Astrocyte of the spinal cord (primary cell): ENCODE data around the gene EFCAB10.

Experiments
- DNase-seq: peaks from one replicate; pipeline ENCODE4 v3.0.0; 2011; ENCODE audit warnings: low read depth, low spot score
- H3K4me3 ChIP-seq: 2 replicates; pipeline ENCODE4 v1.5.1; 2011; ENCODE audit warnings: low read depth, mild to moderate bottlenecking, low read length, moderate library complexity
- in situ Hi-C: cut with HindIII; loops from 2 replicates; pipeline ENCODE4 v1.10.0; 2017; ENCODE audit warnings: low sequenced_read_pairs
- TF ChIP-seq, protein P1 (sequence below): IDR thresholded peaks from 2 replicates; pipeline ENCODE4 v1.5.1; 2012; ENCODE audit warnings: low read depth, mild to moderate bottlenecking, low read length, inconsistent platforms

Gene EFCAB10

DNA sequence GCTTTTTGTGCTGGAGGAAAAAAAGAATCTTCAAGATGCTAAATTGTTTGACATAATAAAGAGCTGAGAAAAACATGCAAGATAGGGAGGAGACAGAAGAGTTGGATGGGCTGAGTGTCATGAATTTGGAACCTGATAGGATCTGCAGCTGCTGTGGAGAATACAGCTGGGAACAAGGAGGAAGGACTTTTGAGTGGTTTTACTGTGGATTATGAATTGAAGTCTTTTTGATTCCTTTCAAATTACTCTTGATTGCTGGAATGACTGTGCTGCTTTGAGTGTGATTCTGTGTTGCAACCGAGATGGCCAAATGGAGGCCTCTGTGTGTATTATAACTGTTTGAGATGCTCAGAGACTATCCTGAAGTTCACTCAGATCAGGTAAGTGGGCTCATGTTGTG, 4.0 kb downstream of the EFCAB10 start:
- TF ChIP-seq, protein P1, sequence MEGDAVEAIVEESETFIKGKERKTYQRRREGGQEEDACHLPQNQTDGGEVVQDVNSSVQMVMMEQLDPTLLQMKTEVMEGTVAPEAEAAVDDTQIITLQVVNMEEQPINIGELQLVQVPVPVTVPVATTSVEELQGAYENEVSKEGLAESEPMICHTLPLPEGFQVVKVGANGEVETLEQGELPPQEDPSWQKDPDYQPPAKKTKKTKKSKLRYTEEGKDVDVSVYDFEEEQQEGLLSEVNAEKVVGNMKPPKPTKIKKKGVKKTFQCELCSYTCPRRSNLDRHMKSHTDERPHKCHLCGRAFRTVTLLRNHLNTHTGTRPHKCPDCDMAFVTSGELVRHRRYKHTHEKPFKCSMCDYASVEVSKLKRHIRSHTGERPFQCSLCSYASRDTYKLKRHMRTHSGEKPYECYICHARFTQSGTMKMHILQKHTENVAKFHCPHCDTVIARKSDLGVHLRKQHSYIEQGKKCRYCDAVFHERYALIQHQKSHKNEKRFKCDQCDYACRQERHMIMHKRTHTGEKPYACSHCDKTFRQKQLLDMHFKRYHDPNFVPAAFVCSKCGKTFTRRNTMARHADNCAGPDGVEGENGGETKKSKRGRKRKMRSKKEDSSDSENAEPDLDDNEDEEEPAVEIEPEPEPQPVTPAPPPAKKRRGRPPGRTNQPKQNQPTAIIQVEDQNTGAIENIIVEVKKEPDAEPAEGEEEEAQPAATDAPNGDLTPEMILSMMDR, result no peak
- in situ Hi-C loops, result no loop called here
- no peak overlapping the region for H3K4me3 ChIP-seq
- no peak for DNase-seq

DNA sequence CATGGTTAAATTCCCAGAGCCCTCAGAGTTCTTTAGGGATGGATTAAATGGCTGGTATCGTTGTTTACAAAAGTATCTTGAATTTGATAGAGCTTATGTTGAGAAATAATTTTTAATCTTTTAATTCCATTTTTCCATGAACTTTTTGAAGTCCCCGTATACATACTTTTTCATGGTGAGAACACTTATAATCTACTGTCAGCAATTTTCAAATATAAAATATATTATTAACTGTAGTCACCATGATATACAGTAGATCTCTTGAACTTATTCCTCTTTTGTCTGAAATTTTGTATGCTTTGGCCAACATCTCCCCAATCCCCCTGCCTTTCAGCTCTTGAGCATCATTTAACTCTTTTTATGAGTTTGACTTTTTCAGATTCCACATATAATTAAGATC, 9.4 kb downstream of the EFCAB10 start:
- DNase-seq, result no peak
- TF ChIP-seq, protein P1, result no peak
- in situ Hi-C loops, result no loop called here
- no peak overlapping the region for H3K4me3 ChIP-seq

DNA sequence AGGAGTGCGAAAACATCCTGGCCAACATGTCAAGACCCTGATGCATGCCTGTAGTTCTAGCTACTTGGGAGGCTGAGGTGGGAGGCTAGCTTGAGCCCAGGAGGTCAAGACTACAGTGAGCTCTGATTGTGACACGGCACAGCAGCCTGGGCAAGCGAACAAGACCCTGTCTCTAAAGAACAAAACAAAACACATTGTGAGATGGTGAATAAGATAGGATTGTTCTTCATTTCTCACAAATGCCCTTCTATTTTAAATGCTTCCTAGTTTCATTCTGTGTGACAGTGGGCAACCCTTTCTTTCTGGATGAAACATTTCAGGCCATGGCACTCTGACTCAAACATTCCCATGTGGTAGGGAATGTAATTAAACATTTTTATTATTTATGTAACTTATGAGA, 13.5 kb downstream of the EFCAB10 start:
- no peak for DNase-seq
- TF ChIP-seq, protein P1, result no peak
- no peak overlapping the region for H3K4me3 ChIP-seq
- in situ Hi-C loops, result no loop called here

DNA sequence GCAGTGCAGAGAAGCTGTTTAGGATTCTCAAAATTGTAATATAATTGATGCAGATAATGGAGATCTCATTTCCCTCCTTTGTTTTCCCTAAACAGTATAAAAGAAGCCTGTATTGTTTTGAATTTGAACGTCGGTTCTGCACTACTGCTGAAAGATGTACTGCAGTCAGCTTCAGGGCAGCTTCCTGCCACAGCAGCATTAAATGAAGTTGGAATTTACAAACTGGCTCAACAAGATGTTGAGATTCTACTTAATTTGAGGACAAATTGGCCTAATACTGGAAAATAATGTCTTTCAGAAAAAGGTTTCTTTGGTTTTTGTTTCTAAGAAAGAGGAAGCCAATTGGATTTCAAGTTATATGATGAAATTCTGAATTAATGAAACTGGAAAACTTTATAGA, 14.3 kb downstream of the EFCAB10 start:
- no peak overlapping the region for H3K4me3 ChIP-seq
- TF ChIP-seq, protein P1, result no peak
- in situ Hi-C loops, result no loop called here
- no peak for DNase-seq

DNA sequence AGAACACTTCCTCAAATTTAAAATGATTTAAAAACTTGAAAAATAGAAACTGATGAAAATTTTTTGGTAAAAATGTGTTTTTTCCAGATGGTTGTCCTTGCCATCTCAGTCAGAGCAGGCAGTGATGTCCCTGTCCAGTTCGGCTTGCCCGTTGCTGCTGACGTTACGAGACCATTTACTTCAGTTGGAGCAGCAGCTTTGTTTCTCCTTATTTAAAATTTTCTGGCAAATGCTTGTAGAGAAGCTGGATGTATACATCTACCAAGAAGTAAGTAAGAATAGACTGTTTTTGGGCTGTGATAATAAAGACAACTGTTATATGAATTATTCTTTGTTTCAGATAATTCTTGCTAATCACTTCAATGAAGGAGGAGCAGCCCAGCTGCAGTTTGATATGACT, 16.1 kb downstream of the EFCAB10 start:
- in situ Hi-C loops, result no loop called here
- no peak overlapping the region for H3K4me3 ChIP-seq
- DNase-seq, result no peak
- TF ChIP-seq, protein P1, result no peak

DNA sequence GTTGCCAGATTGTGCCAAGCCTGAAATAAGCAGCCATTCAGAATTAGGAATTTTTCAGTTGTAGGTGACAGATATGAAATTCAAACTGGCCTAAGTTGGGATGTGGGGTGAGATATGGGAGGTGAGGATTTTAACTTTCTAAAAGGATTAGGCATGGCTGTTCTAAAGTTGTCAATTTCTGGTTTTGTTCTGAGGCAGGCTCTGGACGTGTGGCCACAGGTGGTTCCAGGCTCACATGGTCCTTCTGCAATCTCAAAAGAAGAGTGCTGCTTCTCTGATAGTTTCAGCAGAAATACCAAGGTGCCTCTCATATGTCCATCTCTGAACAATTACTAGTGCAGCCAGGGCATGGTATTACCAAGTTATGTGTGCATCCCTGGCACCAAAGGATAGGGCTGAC, 21.4 kb downstream of the EFCAB10 start:
- H3K4me3 ChIP-seq, result no peak overlapping the region
- DNase-seq, result no peak
- in situ Hi-C loops, result no loop called here
- TF ChIP-seq, protein P1, result no peak

DNA sequence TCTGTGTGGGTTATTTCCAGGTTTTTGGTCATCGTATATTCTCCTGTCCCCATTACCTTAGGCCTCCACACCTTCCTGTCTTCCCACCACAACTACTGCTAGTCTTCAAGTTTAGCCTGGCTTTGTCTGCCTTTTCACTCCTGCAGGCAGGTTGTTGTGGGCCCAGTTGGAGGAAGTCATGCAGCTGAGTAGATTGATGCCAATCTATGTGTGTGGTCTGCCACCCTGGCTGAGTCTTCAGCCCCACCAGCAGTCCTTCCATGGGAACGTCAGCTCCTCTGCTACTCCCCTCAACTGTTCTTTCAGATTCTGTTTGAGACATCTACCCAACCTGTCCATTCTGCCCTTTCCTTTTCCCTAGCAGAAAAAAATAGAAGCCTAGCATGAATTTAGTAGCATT, 43.0 kb downstream of the EFCAB10 start:
- in situ Hi-C loops, result no loop called here
- no peak for DNase-seq
- TF ChIP-seq, protein P1, result no peak
- no peak overlapping the region for H3K4me3 ChIP-seq
